Activated naive CD8-positive, alpha-beta T cell treated with anti-CD3 and anti-CD28 coated beads for 36 hours (primary cell): ENCODE results near the gene CEMIP2. TPM values are rescaled to one million over a fixed set of nuclear protein-coding genes. Genes with fewer than 3 reads are reported as not detected.

Experiments
- DNase-seq: peaks from one replicate; pipeline ENCODE4 v3.0.0; 2021
- H3K27ac Mint-ChIP-seq: one replicate; pipeline ENCODE4 v1.8.0; 2022; ENCODE audit warnings: mild to moderate bottlenecking, moderate library complexity, mixed read lengths
- H3K27me3 Mint-ChIP-seq: one replicate; pipeline ENCODE4 v1.8.0; 2022; ENCODE audit warnings: mild to moderate bottlenecking, mixed read lengths
- H3K36me3 Mint-ChIP-seq: one replicate; pipeline ENCODE4 v1.8.0; 2021; ENCODE audit warnings: mild to moderate bottlenecking, mixed read lengths
- H3K4me1 Mint-ChIP-seq: one replicate; pipeline ENCODE4 v1.8.0; 2021; ENCODE audit warnings: mixed read lengths
- H3K4me3 Mint-ChIP-seq: one replicate; pipeline ENCODE4 v1.8.0; 2022; ENCODE audit warnings: mild to moderate bottlenecking, moderate library complexity, mixed read lengths
- H3K9me3 Mint-ChIP-seq: one replicate; pipeline ENCODE4 v1.8.0; 2022; ENCODE audit warnings: mixed read lengths
- total RNA-seq, 2 experiments: library from RNA; stranded (reverse); gene quantifications; one replicate each; pipeline ENCODE4 v1.2.3, GENCODE V29; 2021

The CEMIP2 gene
- total RNA-seq, 2 experiments from 2014 or later, result 69.0 to 71.2 TPM

GRCh38 chr9:71690063-71690688, 78.1 kb downstream of the CEMIP2 start:
- Mint-ChIP-seq H3K4me1 (peaks cover 32% of the 10 kb centered on the region), H3K27ac (no peak overlapping the region), H3K27me3 (no peaks in the 10 kb centered on the region), H3K4me3 (no peak overlapping the region), H3K36me3 (peaks cover 57% of the 10 kb centered on the region), H3K9me3 (no peaks in the 10 kb centered on the region)
- DNase-seq, result no peak

- DNase-seq, result no peak
- H3K4me3 Mint-ChIP-seq, result no peak overlapping the region
- no peaks in the 10 kb centered on the region for H3K9me3 Mint-ChIP-seq
- H3K27me3 Mint-ChIP-seq, result no peaks in the 10 kb centered on the region
- no peak overlapping the region for H3K27ac Mint-ChIP-seq
- H3K4me1 Mint-ChIP-seq, result peaks cover 43% of the 10 kb centered on the region
- H3K36me3 Mint-ChIP-seq, result peaks cover 56% of the 10 kb centered on the region
Observed at GRCh38 chr9:71687676-71688075, 80.6 kb downstream of the CEMIP2 start.

- H3K36me3 Mint-ChIP-seq, result peaks cover 50% of the 10 kb centered on the region
- peak overlapping the region; percentile 40 for H3K27ac Mint-ChIP-seq
- DNase-seq, result no peak
- H3K4me3 Mint-ChIP-seq, result no peak overlapping the region
- H3K27me3 Mint-ChIP-seq, result no peaks in the 10 kb centered on the region
- H3K4me1 Mint-ChIP-seq, result peaks cover 44% of the 10 kb centered on the region
- no peaks in the 10 kb centered on the region for H3K9me3 Mint-ChIP-seq
Observed at GRCh38 chr9:71685988-71686387, 82.3 kb downstream of the CEMIP2 start.

- no peaks in the 10 kb centered on the region for H3K27me3 Mint-ChIP-seq
- H3K36me3 Mint-ChIP-seq, result peaks cover 45% of the 10 kb centered on the region
- no peak for DNase-seq
- H3K27ac Mint-ChIP-seq, result peak overlapping the region; percentile 40
- H3K4me3 Mint-ChIP-seq, result no peak overlapping the region
- H3K4me1 Mint-ChIP-seq, result peaks cover 43% of the 10 kb centered on the region
- no peaks in the 10 kb centered on the region for H3K9me3 Mint-ChIP-seq
Observed at GRCh38 chr9:71685394-71685793, 82.9 kb downstream of the CEMIP2 start.

GRCh38 chr9:71684566-71684965, 83.7 kb downstream of the CEMIP2 start:
- H3K4me1 Mint-ChIP-seq, result peaks cover 37% of the 10 kb centered on the region
- no peaks in the 10 kb centered on the region for H3K27me3 Mint-ChIP-seq
- no peak overlapping the region for H3K4me3 Mint-ChIP-seq
- peaks cover 41% of the 10 kb centered on the region for H3K36me3 Mint-ChIP-seq
- no peak for DNase-seq
- no peaks in the 10 kb centered on the region for H3K9me3 Mint-ChIP-seq
- no peak overlapping the region for H3K27ac Mint-ChIP-seq

GRCh38 chr9:71683598-71684235, 84.6 kb downstream of the CEMIP2 start:
- peaks cover 38% of the 10 kb centered on the region for H3K36me3 Mint-ChIP-seq
- H3K4me1 Mint-ChIP-seq, result peaks cover 32% of the 10 kb centered on the region
- H3K27me3 Mint-ChIP-seq, result no peaks in the 10 kb centered on the region
- peak overlapping the region; percentile 42 for H3K27ac Mint-ChIP-seq
- H3K4me3 Mint-ChIP-seq, result no peak overlapping the region
- no peak for DNase-seq
- no peaks in the 10 kb centered on the region for H3K9me3 Mint-ChIP-seq

- DNase-seq, result no peak
- peaks cover 28% of the 10 kb centered on the region for H3K36me3 Mint-ChIP-seq
- no peak overlapping the region for H3K4me3 Mint-ChIP-seq
- no peaks in the 10 kb centered on the region for H3K9me3 Mint-ChIP-seq
- no peaks in the 10 kb centered on the region for H3K27me3 Mint-ChIP-seq
- H3K4me1 Mint-ChIP-seq, result peaks cover 33% of the 10 kb centered on the region
- no peak overlapping the region for H3K27ac Mint-ChIP-seq
Observed at GRCh38 chr9:71681708-71682272, 86.5 kb downstream of the CEMIP2 start.

GRCh38 chr9:71681104-71681707, 87.1 kb downstream of the CEMIP2 start:
- Mint-ChIP-seq H3K9me3 (no peaks in the 10 kb centered on the region), H3K27ac (no peak overlapping the region), H3K27me3 (no peaks in the 10 kb centered on the region), H3K36me3 (peaks cover 27% of the 10 kb centered on the region), H3K4me1 (peaks cover 33% of the 10 kb centered on the region), H3K4me3 (no peak overlapping the region)
- DNase-seq, result no peak

GRCh38 chr9:71680189-71680980, 87.9 kb downstream of the CEMIP2 start:
- no peak for DNase-seq
- H3K27me3 Mint-ChIP-seq, result no peaks in the 10 kb centered on the region
- peaks cover 19% of the 10 kb centered on the region for H3K36me3 Mint-ChIP-seq
- no peak overlapping the region for H3K4me3 Mint-ChIP-seq
- peaks cover 1% of the 10 kb centered on the region for H3K9me3 Mint-ChIP-seq
- H3K27ac Mint-ChIP-seq, result no peak overlapping the region
- H3K4me1 Mint-ChIP-seq, result peaks cover 28% of the 10 kb centered on the region

- Mint-ChIP-seq H3K4me3 (no peak overlapping the region), H3K4me1 (peaks cover 18% of the 10 kb centered on the region), H3K27me3 (no peaks in the 10 kb centered on the region), H3K27ac (no peak overlapping the region), H3K9me3 (peaks cover 1% of the 10 kb centered on the region), H3K36me3 (peaks cover 10% of the 10 kb centered on the region)
- DNase-seq, result no peak
Observed at GRCh38 chr9:71678999-71679398, 89.3 kb downstream of the CEMIP2 start.

GRCh38 chr9:71677209-71677608, 91.1 kb downstream of the CEMIP2 start:
- no peaks in the 10 kb centered on the region for H3K27me3 Mint-ChIP-seq
- no peak overlapping the region for H3K4me3 Mint-ChIP-seq
- no peak overlapping the region for H3K27ac Mint-ChIP-seq
- peaks cover 1% of the 10 kb centered on the region for H3K9me3 Mint-ChIP-seq
- DNase-seq, result no peak
- H3K36me3 Mint-ChIP-seq, result peaks cover 9% of the 10 kb centered on the region
- peaks cover 21% of the 10 kb centered on the region for H3K4me1 Mint-ChIP-seq

- Mint-ChIP-seq H3K27ac (no peak overlapping the region), H3K36me3 (peaks cover 9% of the 10 kb centered on the region), H3K4me3 (no peak overlapping the region), H3K27me3 (no peaks in the 10 kb centered on the region), H3K9me3 (peaks cover 1% of the 10 kb centered on the region), H3K4me1 (peaks cover 19% of the 10 kb centered on the region)
- DNase-seq, result no peak
Observed at GRCh38 chr9:71676460-71676859, 91.9 kb downstream of the CEMIP2 start.

GRCh38 chr9:71675857-71676165, 92.5 kb downstream of the CEMIP2 start:
- Mint-ChIP-seq H3K9me3 (peaks cover 1% of the 10 kb centered on the region), H3K27me3 (no peaks in the 10 kb centered on the region), H3K27ac (no peak overlapping the region), H3K36me3 (peaks cover 9% of the 10 kb centered on the region), H3K4me1 (peaks cover 19% of the 10 kb centered on the region), H3K4me3 (no peak overlapping the region)
- no peak for DNase-seq

- no peak overlapping the region for H3K27ac Mint-ChIP-seq
Observed at GRCh38 chr9:71675105-71675856, 93.0 kb downstream of the CEMIP2 start.

More at GRCh38 chr9:71675105-71675856, 93.0 kb downstream of the CEMIP2 start:
- no peaks in the 10 kb centered on the region for H3K27me3 Mint-ChIP-seq
- peaks cover 9% of the 10 kb centered on the region for H3K36me3 Mint-ChIP-seq
- peaks cover 1% of the 10 kb centered on the region for H3K9me3 Mint-ChIP-seq
- peaks cover 19% of the 10 kb centered on the region for H3K4me1 Mint-ChIP-seq
- H3K4me3 Mint-ChIP-seq, result no peak overlapping the region
- no peak for DNase-seq
